ENCODE data around the gene HIVEP1. TPM values are rescaled to one million over a fixed set of nuclear protein-coding genes. Genes with fewer than 3 reads are reported as not detected.

HIVEP1 gene
- total RNA-seq, 2 donors from 2014 or later, result 54.3 to 75.6 TPM

DNA sequence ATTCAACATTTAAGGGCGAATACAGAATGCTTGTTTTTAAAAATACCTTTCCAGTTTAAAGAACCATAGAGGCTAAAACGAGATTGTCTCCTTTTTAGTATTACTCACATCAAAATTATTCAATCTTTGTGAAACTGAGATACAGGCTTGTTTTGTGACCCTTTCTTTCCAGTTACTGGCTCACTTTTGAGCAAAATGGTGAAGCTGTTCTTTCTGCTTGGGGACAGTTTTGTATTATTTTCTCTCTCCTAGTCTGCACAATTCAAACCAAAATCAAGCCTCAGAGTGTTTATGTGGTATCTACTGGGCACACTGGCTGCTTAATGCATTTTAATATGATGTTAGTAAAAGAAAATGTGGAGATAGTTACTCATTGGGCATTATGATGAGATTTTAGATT, 36.5 kb downstream of the HIVEP1 start:
- DNase-seq (ENCODE audit: low spot score in 2 of 2), result no peak
- ATAC-seq, result peak; percentile 33 to 65
- Mint-ChIP-seq H3K9me3 (no peaks in the 10 kb centered on the region), H3K27ac (peak overlapping the region; percentile 89 to 95), H3K36me3 (peaks cover 7 to 51% of the 10 kb centered on the region in 2 donors)

DNA sequence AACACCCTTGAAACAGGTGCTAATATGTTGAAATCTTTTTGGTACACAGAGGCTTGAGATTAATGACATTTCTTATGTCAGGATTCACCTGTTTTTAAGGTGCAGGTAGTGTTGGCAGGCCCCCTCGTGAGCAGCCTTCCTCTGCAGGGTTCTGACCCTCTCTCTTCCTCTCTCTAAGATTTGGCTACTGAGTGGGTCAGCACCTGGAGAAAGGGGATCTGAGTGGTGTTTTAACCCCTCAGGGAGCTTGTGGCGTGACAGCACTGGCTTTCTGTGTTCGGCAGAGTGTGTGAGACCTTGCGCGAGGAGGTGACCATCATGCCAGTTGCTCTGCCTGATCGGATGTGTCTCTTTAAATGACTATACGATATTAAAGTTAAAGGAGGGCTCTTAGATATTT, 37.1 kb downstream of the HIVEP1 start:
- DNase-seq (ENCODE audit: low spot score in 2 of 2) (no peak), ATAC-seq (no peak)
- Mint-ChIP-seq H3K27ac (peak overlapping the region; percentile 89 to 95), H3K9me3 (no peaks in the 10 kb centered on the region), H3K36me3 (peaks cover 7 to 46% of the 10 kb centered on the region in 2 donors)

DNA sequence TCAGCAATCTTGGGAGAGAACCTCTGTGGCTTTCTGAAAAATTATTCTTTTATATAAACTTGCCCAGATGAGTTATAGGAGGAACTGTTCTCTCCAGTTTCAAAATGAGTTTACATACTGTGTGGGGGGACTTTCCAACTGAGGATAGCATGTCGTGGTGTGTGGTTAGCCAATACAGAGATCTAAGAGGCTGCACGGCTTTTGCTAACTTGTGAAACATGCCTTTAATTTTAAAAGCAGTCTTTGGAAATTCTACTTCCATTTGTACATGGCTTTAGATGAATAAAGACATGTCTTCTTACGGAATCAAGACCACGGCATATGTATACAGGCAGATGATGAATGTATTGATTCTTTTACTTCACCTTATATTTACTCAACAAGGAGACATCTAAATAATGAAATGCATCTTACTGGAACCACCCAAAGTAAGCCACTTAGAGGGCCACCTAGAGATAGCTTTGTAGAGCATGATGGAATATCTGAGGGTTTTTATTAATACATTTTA, 39.8 kb downstream of the HIVEP1 start:
- Mint-ChIP-seq H3K36me3 (peaks cover 7 to 43% of the 10 kb centered on the region in 2 donors), H3K9me3 (no peaks in the 10 kb centered on the region), H3K27ac (peak overlapping the region; percentile 89 to 98)
- DNase-seq (ENCODE audit: low spot score in 2 of 2), result peak in 1 of 2 donors; percentile 56
- peak; percentile 93 to 98 for ATAC-seq

GRCh38 chr6:12058172-12058961, 46.3 kb downstream of the HIVEP1 start:
- no peaks in the 10 kb centered on the region for H3K9me3 Mint-ChIP-seq
- peaks cover 0 to 43% of the 10 kb centered on the region in 2 donors for H3K36me3 Mint-ChIP-seq
- ATAC-seq (no peak), DNase-seq (ENCODE audit: low spot score in 2 of 2) (no peak)
- H3K27ac Mint-ChIP-seq, result peak overlapping the region in 1 of 2 donors; percentile 10

DNA sequence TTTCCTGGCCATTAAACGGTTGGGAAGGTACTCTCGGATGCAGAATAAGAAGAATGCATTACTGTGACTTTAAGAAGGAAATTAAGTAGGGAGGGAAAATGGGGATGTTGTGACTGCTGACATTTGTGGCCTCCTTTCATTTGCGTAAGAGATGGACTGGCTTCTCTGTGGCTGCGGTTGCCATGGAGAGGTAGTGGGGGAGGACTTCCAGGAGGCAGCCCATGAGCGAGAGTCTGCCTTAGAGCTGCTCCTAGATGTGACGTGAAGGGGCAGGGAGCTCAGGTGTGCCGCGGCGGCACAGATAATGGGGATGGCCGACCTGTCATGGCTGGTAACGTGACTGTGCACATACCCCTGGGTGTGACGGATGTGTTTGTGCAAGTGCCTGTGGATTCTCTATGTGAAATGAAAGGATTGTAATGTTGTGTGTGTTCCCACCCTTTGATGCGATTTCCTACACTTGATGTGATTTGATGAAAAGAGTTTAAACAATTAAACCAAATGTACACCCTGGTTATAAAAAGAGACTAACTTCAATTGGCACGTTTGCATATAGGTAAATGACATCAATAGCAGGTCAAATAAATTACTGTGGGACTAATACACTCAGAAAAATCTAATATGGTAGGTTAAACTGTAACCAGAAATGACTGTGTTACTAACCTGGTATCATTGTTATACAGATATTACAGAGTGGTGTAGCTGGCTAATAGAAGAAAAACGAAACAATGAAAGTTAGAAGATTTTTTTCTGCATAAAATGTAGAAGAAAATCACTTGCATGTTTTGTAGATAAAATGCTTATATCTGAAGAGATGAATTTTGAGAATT, 48.9 kb downstream of the HIVEP1 start:
- Mint-ChIP-seq H3K36me3 (peaks cover 6 to 53% of the 10 kb centered on the region in 2 donors), H3K27ac (peak overlapping the region; percentile 80 to 87), H3K9me3 (no peaks in the 10 kb centered on the region)
- ATAC-seq (peak; percentile 84 to 95), DNase-seq (ENCODE audit: low spot score in 2 of 2) (peak; percentile 46 to 78)

- H3K27ac Mint-ChIP-seq, result peak overlapping the region in 1 of 2 donors; percentile 31
- ATAC-seq (no peak), DNase-seq (ENCODE audit: low spot score in 2 of 2) (no peak)
- H3K9me3 Mint-ChIP-seq, result no peaks in the 10 kb centered on the region
- peaks cover 6 to 46% of the 10 kb centered on the region in 2 donors for H3K36me3 Mint-ChIP-seq
Observed at GRCh38 chr6:12062605-12063004, 50.5 kb downstream of the HIVEP1 start.

GRCh38 chr6:12064131-12064530, 52.0 kb downstream of the HIVEP1 start:
- DNase-seq (ENCODE audit: low spot score in 2 of 2) (no peak), ATAC-seq (peak; percentile 47 to 67)
- peaks cover 6 to 39% of the 10 kb centered on the region in 2 donors for H3K36me3 Mint-ChIP-seq
- H3K9me3 Mint-ChIP-seq, result no peaks in the 10 kb centered on the region
- H3K27ac Mint-ChIP-seq, result peak overlapping the region; percentile 40 to 82

DNA sequence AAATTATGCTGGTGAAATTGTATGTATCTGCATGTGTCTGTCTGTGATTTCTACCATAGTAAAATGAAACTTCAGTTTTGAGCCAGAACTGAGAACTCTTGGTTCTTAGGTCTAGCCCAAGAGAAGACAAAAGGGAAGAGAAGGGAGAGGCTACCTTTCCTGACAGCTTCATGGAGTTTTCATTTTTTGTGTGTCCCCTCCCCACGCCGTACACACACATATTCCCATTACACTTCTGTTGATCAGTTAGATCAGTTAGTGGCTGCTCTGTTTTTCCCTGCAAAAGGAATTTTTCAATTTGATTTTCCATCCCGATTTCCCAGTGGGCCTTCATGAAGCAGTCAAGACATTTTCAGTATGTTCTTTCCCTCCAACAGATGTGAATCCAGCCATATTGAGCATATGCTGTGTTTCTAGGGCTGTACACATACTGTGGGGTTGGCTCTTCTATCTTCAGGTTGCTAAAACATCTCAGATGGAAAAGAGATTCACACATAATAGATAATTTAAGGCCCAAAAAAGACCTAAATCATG, 52.5 kb downstream of the HIVEP1 start:
- H3K27ac Mint-ChIP-seq, result peak overlapping the region; percentile 18 to 40
- DNase-seq (ENCODE audit: low spot score in 2 of 2) (no peak), ATAC-seq (peak in 1 of 2 donors; percentile 44)
- H3K9me3 Mint-ChIP-seq, result no peaks in the 10 kb centered on the region
- H3K36me3 Mint-ChIP-seq, result peaks cover 6 to 34% of the 10 kb centered on the region in 2 donors

DNA sequence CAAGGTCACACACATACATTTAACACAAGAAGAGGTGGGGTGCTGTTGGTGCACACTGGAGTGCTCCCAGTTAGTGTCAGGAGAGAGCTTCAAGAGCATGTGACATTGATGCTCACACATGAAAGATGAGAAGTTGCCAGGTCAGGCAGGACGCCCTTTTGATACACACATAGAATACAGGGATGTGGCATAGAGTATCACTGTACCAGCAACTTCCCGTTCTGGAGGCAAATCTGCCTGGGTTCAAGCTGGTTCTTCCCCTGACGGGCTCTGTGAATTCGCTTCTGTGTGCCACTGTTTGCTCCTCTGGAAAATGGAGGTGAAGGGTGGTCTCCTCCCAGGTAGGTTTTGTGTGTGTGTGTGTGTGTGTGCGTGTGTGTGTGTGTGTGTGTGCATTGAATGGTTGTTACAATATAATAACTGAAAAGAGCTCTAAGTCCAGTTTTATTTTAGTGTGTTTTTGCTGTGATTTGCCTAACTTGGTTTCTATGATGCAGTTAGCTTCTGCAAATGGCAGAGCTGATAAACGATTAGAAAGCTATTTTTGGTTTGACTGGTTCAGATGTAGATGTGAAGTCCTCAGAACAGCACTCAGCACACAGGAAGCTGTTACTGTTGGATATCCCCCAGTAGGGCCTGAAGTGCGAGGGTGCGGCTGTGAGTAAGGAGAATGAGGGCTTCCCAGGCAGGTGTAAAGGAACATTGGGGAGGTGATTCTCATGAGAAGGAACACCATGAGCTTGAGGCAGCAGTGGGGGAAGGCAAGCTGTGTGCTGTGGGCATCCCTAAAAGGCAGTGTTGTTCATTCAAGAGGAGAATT, 53.4 kb downstream of the HIVEP1 start:
- Mint-ChIP-seq H3K27ac (peak overlapping the region; percentile 40), H3K36me3 (peaks cover 6 to 33% of the 10 kb centered on the region in 2 donors), H3K9me3 (no peaks in the 10 kb centered on the region)
- ATAC-seq (peak; percentile 29 to 43), DNase-seq (ENCODE audit: low spot score in 2 of 2) (no peak)

- H3K27ac Mint-ChIP-seq, result peak overlapping the region in 1 of 2 donors; percentile 40
- no peaks in the 10 kb centered on the region for H3K9me3 Mint-ChIP-seq
- peaks cover 6 to 35% of the 10 kb centered on the region in 2 donors for H3K36me3 Mint-ChIP-seq
- ATAC-seq, result no peak
- no peak for DNase-seq (ENCODE audit: low spot score in 2 of 2)
Observed at GRCh38 chr6:12066297-12066696, 54.2 kb downstream of the HIVEP1 start.

DNA sequence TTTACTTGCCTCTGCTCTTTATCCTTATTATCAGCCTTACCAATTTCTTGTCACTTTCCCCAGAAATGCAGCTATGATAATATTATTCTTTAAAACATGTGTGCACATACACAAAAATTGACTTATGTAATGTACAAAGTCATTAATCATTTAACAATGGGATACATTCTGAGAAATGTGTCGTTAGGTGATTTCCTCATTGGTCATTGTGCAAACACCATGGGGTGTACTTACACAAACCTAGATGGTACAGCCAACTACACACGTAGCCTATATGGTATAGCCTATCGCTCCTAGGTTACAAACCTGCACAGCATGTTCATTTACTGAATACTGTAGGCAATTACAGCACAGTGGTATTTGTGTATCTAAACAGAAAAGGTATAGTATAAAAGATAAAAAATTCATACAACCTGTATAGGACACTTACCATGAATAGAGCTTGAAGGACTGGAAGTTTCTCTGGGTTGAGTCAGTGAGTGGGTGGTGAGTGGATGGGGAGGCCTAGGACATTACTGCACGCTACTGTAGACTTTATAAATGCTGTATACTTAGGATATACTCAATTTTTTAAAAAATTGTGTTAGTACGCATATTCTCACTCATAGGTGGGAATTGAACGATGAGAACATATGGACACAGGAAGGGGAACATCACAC, 56.9 kb downstream of the HIVEP1 start:
- H3K9me3 Mint-ChIP-seq, result no peaks in the 10 kb centered on the region
- DNase-seq (ENCODE audit: low spot score in 2 of 2) (no peak), ATAC-seq (no peak)
- H3K36me3 Mint-ChIP-seq, result peaks cover 6 to 28% of the 10 kb centered on the region in 2 donors
- H3K27ac Mint-ChIP-seq, result no peak overlapping the region

GRCh38 chr6:12069891-12070529, 57.9 kb downstream of the HIVEP1 start:
- Mint-ChIP-seq H3K27ac (no peak overlapping the region), H3K9me3 (no peaks in the 10 kb centered on the region), H3K36me3 (peaks cover 1 to 19% of the 10 kb centered on the region in 2 donors)
- ATAC-seq, result no peak
- no peak for DNase-seq (ENCODE audit: low spot score in 2 of 2)

- DNase-seq (ENCODE audit: low spot score in 2 of 2), result no peak
- peaks cover 0 to 17% of the 10 kb centered on the region in 2 donors for H3K36me3 Mint-ChIP-seq
- H3K27ac Mint-ChIP-seq, result peak overlapping the region in 1 of 2 donors; percentile 89
- H3K9me3 Mint-ChIP-seq, result no peaks in the 10 kb centered on the region
- no peak for ATAC-seq
Observed at GRCh38 chr6:12071064-12071615, 59.0 kb downstream of the HIVEP1 start.

GRCh38 chr6:12075067-12075563, 63.0 kb downstream of the HIVEP1 start:
- H3K9me3 Mint-ChIP-seq, result no peaks in the 10 kb centered on the region
- H3K36me3 Mint-ChIP-seq, result peaks cover 0 to 22% of the 10 kb centered on the region in 2 donors
- DNase-seq (ENCODE audit: low spot score in 2 of 2), result no peak
- peak; percentile 59 to 73 for ATAC-seq
- H3K27ac Mint-ChIP-seq, result no peak overlapping the region
